Transverse colon (tissue), 4 donors: ENCODE results near the gene MTRF1.
"Not testable (repeated sequence)": the region's sequence is repeated elsewhere in the genome, so short reads cannot be mapped to it uniquely, and the experiment has no call there.

ENCODE experiments used
- CTCF ChIP-seq, 5 experiments: fragments of 200-600 bp in 3 of 5; fragments of 450-650 bp in 2 of 5; sonication (generic) in 3 of 5; IDR thresholded peaks; 1 replicate in 2 of 5; 2 replicates in 3 of 5; pipeline ENCODE4 v1.5.1; 2016 to 2017; ENCODE audit warnings: antibody characterized with exemption in 5 of 5, inconsistent platforms in 3 of 5, mild to moderate bottlenecking in 2 of 5, moderate library complexity in 1 of 5
- POLR2A ChIP-seq: fragments of 450-650 bp; IDR thresholded peaks from one replicate; pipeline ENCODE4 v1.6.1; 2016; ENCODE audit warnings: antibody characterized with exemption, mild to moderate bottlenecking, moderate library complexity
- POLR2AphosphoS5 ChIP-seq, 3 donors: sonication (generic); formaldehyde crosslinking; IDR thresholded peaks; one replicate each; pipeline ENCODE4 v1.6.1; 2016; ENCODE audit warnings: antibody characterized with exemption in 3 of 3

- not testable (repeated sequence) for TF ChIP-seq CTCF (IDR thresholded peaks at IDR 0.05); POLR2A; POLR2AphosphoS5 (IDR thresholded peaks at IDR 0.05)
These were observed 87.8 kb downstream of the MTRF1 start for GRCh38 chr13:41175576-41175975.
